ENCODE data around the gene MUL1. TPM values are rescaled to one million over a fixed set of nuclear protein-coding genes. Genes with fewer than 3 reads are reported as not detected.

MUL1 gene
- total and polyA plus RNA-seq, 8 donors: 22.0 to 36.0 (median 25.3) TPM

DNA sequence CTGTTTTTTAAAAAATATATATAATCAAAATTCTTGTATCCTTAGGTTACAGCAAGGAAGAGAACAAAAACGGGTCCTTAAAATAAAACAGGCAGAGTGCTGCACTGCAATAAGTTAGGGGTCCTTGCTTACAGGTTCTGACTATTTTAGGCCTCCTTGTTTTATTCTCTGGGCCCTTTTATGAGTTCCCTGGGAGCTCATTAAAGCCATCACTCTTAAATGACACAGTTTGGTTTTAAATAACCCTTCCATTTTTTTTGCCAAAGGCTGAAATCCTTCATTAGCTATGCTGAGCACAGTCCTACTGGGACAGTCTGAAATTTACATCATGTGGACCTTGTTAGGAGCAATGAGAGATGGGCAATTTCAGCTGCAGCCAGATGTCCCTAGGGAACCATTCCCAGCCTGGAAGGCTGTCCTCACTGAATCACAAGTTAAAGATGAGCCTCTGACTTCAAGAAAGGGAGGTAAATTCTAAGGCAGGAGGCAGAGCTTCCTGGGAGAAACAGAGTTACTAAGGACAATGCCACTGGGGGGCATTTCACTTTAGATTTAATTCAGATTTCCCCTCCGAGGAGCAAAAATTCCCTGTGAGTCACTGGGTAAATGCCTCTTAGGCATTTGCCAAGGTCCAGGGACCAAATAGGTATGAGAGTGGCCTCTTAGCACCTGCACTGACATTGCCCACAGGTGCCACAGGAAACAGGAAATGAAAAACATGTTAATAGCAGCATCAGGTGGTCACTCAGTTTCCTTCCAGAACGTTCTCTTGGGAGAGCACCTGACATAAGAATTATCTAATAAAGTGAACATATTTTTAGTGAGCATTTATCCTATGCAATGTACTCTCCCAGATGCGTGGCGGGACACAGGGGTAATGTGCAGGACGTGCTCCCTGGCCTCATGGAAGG, 3.8 kb upstream of the MUL1 start:
- peaks cover 0 to 53% of the 10 kb centered on the region in 2 donors for H3K27me3 ChIP-seq
- DNase-seq (no peak), ATAC-seq (no peak)
- H3K4me3 ChIP-seq: no peak overlapping the region
- no peaks in the 10 kb centered on the region for H3K36me3 ChIP-seq
- TF ChIP-seq, protein P1, sequence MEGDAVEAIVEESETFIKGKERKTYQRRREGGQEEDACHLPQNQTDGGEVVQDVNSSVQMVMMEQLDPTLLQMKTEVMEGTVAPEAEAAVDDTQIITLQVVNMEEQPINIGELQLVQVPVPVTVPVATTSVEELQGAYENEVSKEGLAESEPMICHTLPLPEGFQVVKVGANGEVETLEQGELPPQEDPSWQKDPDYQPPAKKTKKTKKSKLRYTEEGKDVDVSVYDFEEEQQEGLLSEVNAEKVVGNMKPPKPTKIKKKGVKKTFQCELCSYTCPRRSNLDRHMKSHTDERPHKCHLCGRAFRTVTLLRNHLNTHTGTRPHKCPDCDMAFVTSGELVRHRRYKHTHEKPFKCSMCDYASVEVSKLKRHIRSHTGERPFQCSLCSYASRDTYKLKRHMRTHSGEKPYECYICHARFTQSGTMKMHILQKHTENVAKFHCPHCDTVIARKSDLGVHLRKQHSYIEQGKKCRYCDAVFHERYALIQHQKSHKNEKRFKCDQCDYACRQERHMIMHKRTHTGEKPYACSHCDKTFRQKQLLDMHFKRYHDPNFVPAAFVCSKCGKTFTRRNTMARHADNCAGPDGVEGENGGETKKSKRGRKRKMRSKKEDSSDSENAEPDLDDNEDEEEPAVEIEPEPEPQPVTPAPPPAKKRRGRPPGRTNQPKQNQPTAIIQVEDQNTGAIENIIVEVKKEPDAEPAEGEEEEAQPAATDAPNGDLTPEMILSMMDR (IDR thresholded peaks at IDR 0.05): no peak
- H3K9me3 ChIP-seq: no peaks in the 10 kb centered on the region
- peaks cover 8 to 9% of the 10 kb centered on the region in 2 donors for H3K4me1 ChIP-seq
- H3K27ac ChIP-seq: no peak overlapping the region
- intact Hi-C loops (cut with DNase I): no loop called here

DNA sequence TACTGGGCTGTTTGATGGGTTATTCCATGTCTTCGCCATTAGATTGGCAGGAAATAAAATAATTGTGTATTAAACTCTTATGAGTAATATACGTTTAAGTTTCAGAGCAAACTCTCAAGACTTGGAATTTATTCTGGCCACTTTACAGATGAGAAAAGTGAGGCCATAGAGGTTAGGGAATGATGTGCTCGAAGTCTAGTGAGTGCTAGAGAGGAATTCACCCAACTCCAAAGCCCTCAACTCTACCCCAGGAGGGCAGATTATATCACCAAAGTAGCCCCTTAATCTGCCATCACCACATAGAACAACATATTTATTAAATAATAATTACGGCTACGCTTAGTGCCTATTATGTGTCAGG, 440 bp upstream of the MUL1 start:
- TF ChIP-seq, protein P1 (IDR thresholded peaks at IDR 0.05): no peak
- H3K4me3 ChIP-seq: peak overlapping the region; percentile 92 to 97
- ATAC-seq (no peak), DNase-seq (no peak)
- H3K27ac ChIP-seq: peak overlapping the region; percentile 57 to 86
- H3K4me1 ChIP-seq: peaks cover 13 to 30% of the 10 kb centered on the region in 2 donors
- intact Hi-C loops (cut with DNase I): no loop called here
- peaks cover 0 to 5% of the 10 kb centered on the region in 2 donors for H3K36me3 ChIP-seq
- H3K9me3 ChIP-seq: no peaks in the 10 kb centered on the region
- H3K27me3 ChIP-seq: peaks cover 0 to 19% of the 10 kb centered on the region in 2 donors

DNA sequence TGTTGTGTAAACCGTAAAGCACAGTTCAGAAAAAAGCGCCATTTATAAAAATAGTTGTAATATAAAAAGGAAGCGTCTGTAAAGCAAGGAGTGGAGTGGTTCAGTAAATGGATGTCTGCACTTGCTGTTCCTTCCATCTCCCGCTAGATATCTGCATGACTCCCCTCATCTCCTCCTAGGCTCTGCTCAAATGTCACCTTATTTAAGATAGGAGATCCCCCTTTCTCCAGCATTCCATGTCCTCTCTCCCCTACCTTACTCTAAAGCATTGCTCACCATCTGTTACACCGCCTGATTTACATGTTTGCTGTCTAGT, 745 bp downstream of the MUL1 start:
- Histone ChIP-seq H3K27me3 (peaks cover 0 to 7% of the 10 kb centered on the region in 2 donors), H3K27ac (peak overlapping the region in 1 of 2 donors; percentile 86), H3K4me1 (peaks cover 13 to 30% of the 10 kb centered on the region in 2 donors), H3K36me3 (peaks cover 0 to 17% of the 10 kb centered on the region in 2 donors), H3K9me3 (no peaks in the 10 kb centered on the region), H3K4me3 (peak overlapping the region; percentile 92 to 97)
- intact Hi-C loops (cut with DNase I): no loop called here
- ATAC-seq (no peak), DNase-seq (no peak)
- TF ChIP-seq, protein P1 (IDR thresholded peaks at IDR 0.05): no peak

DNA sequence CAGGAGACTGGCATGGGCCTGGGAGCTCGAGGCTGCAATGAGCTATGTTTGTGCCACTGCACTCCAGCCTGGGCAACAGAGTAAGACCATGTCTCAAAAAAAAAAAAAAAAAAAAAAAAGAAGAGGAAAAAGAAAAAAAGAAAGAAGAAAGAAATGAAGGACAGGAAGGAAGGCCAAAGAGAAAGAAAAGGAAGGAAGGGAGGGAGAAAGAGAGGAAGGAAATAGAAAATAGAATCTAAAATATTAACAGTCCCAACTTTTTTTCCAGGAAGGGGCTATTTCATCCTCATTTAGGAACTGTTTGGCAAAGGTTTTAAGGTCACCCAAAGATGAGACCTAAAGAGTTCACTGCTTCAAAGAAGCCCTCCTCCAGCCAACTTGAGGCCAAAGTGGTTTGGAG, 2.5 kb downstream of the MUL1 start:
- Histone ChIP-seq H3K36me3 (peaks cover 0 to 34% of the 10 kb centered on the region in 2 donors), H3K9me3 (no peaks in the 10 kb centered on the region), H3K27me3 (no peaks in the 10 kb centered on the region), H3K4me1 (peaks cover 13 to 30% of the 10 kb centered on the region in 2 donors), H3K27ac (no peak overlapping the region), H3K4me3 (no peak overlapping the region)
- intact Hi-C loops (cut with DNase I): no loop called here
- ATAC-seq (no peak), DNase-seq (no peak)
- TF ChIP-seq, protein P1 (IDR thresholded peaks at IDR 0.05): no peak

DNA sequence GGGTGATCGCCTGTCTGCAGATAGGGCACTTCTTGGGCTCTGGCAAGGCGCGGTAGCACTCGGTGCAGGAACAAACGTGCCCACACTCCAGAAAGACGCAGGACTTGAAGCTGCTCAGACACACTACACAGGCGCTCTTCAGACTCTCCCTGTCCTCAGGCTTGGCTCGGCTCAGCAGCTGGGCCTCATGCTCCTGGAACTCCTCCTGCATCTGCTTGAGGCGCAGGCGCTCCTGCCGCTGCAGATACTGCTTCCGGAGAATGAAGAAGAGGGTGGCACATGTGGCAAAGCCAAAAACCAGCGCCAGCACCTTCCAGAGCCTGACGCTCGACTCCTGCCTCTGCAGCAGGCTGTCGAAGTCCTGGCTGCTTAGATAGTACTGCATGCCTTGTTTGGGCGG, 7.2 kb downstream of the MUL1 start:
- ATAC-seq: no peak
- no peak overlapping the region for H3K4me3 ChIP-seq
- intact Hi-C loops (cut with DNase I): no loop called here
- peaks cover 0 to 62% of the 10 kb centered on the region in 2 donors for H3K36me3 ChIP-seq
- no peak for DNase-seq
- H3K4me1 ChIP-seq: peaks cover 0 to 16% of the 10 kb centered on the region in 2 donors
- H3K9me3 ChIP-seq: no peaks in the 10 kb centered on the region
- H3K27ac ChIP-seq: no peak overlapping the region
- TF ChIP-seq, protein P1 (IDR thresholded peaks at IDR 0.05): no peak
- H3K27me3 ChIP-seq: no peaks in the 10 kb centered on the region

All from left lung (tissue), 10 donors.